Small intestine (tissue), 4 donors: ENCODE results near the gene MIOS. TPM values are rescaled to one million over a fixed set of nuclear protein-coding genes. Genes with fewer than 3 reads are reported as not detected.

Experiments used
- polyA plus RNA-seq, 4 donors: library from polyadenylated mRNA; stranded (reverse) in 3 of 4; unstranded in 1 of 4; fragments of 200-250 nt in 3 of 4; fragments of 120-200 nt in 1 of 4; gene quantifications; one replicate each; pipeline versions ENCODE4 v1.2.1 to v1.2.3, GENCODE V29; 2013
- donor health status: healthy with polysubstance abuse.
- donor health status: Bipolar disorder and iron deficiency.
- donor health status: healthy.

Gene MIOS
- polyA plus RNA-seq, 4 donors: 10.5 to 20.0 (median 12.3) TPM

Other genes starting within 250 kb of the MIOS start
- gene COL28A1, start 31.0 kb upstream of the MIOS start, polyA plus RNA-seq: 1 to 10 TPM; 1.1 to 3.1 (median 1.5) TPM
- gene UMAD1, start 73.9 kb downstream of the MIOS start, polyA plus RNA-seq: 10 to 100 TPM in 3 of 4 donors, 1 to 10 TPM in 1; 9.2 to 21.2 (median 20.0) TPM
- gene RPA3, start 151.7 kb downstream of the MIOS start, polyA plus RNA-seq: 10 to 100 TPM; 30.0 to 37.2 (median 33.6) TPM